HG03575 (cell line): Measurements from ENCODE around the gene RNF152.

Source experiments
- ATAC-seq: cut with Tn5 transposase; IDR thresholded peaks from one replicate; pipeline ENCODE4 v1.9.1; 2021; ENCODE audit not compliant: unreplicated experiment, insufficient number of reproducible peaks, low FRiP score; ENCODE audit errors: extremely low read depth

The RNF152 gene

GRCh38 chr18:61896118-61896517, 3.3 kb upstream of the RNF152 start:
- no peak for ATAC-seq

DNA sequence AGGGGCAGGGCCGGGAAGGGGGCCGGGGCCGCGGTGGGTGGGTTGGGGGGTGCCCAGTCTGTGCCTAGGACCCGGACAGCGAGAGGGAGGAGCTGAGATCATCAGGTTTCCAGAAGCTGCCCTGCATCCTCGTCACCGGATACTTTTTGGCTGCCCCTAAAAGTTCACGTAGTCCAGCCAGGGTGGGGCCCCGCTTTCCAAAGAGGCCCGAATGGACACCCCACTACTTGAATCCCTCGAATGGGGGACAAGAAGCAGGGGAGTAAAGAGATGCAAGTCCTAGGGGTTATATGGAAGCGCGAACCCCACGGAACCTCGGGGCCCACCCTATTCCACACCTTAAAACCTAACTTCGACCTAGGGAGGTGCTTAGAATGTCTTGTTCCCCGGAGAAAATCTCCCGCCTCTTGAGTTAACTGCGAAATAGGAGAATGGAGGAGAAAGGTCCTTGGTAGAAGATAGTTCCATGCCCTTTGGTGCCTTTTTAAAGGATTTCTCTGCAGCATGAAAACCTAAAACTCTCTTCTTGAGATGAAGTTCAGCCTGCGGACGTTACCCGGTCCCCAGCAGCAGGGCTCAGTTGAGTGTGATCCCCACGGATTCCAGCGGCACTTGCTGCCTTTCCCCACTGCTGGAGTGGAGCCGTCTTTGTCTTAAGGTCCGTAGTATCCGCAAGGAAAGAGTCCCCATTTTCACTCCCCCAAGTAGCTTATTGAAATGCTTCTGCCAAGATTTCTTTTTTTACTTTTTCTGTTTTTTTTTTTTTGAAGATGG, 2.1 kb upstream of the RNF152 start:
- no peak for ATAC-seq

- ATAC-seq: no peak
Observed at GRCh38 chr18:61893971-61894750, 1.4 kb upstream of the RNF152 start.

DNA sequence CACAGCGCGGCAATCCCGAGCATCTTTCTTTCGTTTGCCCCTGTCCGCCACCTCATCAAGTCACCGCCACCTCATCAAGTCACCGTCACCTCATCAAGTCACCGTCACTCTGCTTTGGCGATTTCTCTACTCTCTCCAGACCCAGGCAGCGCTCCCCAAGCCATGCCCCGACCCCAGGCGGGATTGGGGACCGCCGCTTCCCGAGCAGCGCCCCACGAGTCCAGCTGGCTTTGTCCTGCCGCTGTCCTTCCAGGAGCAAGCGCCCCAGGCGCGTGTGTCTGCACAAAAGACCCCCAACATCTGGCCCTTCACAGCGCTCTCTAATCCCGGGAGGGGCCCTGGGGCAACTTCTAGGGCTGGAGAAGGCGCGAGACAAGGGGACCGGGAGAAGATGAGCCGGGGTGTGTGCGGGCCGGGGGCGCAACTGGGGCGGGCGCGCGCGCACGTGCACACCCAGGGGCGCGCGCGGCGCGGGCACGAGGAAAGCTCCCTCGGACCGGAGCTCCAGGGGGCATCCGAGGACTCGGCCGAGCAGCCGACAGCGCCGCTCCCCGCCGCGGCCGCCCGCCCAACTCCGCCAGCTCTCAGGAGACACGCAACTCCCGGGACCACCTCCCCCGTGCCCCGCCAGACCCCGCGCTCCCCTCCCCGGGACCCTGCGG, 633 bp upstream of the RNF152 start:
- ATAC-seq: no peak

GRCh38 chr18:61891894-61892293, 913 bp downstream of the RNF152 start:
- ATAC-seq: no peak

DNA sequence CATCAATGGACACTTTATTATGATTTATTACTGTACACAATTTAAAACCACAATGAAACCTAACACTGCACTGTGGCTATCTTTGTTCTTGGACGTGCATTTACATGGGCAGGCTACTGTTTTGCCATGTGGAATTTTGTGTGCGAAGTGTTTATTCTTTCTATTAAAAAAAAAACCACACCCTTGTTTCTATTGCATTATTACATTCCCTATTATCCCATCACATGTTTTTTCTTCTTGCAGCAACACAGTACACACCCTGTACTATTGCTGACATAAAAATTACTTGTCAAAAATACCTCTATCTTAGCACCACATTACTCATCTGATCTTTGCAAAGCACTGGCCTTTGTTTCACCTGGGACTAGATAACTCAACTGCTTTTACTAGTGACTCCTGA, 1.5 kb downstream of the RNF152 start:
- ATAC-seq: no peak

DNA sequence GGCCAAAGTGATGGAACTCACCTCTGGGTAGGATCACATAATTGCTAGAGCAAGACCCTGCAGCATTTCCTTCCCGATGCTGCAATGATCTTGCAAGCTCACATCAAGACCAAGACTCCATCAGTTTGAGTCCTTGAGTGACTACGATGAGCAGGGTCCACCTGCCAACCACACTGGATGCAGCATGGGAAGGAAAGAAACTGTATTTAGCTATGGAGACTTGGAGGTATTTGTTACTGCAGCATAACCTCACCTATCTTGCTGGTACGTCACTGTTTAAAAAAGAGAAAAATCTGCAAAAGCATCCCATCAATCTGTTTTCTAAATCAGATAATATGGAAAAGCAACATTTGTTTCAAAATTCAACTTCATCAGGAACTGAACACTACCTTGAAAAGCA, 2.5 kb downstream of the RNF152 start:
- ATAC-seq: no peak

DNA sequence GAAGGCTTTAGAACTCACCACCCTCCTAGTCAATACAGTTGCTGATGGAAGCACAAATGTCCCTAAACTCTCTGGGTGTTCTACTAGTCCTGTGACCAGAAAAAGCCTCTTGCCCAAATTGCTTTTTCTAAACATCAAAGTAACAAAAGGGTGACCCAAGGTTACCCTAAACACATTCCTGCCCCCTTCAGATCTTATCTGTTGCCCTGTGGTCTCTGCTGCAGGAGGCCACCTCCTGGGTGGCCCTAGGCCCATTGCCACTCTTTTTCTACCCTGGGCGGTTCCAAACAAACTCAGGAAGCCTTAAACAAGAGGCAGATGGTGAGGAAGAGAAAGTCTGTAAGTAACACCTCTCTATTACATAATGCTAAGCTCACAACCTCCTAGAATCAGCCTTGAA, 3.3 kb downstream of the RNF152 start:
- no peak for ATAC-seq

DNA sequence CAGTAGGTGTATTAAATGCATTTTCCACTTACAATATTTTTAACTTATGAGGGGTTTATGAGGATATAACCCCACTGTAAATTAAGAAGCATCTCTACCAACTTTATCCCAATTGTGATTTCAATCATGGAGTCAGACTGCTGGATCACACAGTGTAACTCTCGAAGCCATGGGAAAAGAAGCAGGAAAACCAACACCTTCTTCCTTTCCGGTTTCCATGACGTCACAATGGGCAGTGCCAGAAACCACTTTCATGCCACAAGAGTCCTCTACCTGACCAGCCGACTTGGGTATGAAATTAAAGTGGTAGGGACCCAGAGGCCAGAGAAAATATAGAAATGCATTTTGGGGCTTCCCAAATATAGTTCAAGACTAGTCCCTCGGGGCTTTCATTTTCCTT, 4.2 kb downstream of the RNF152 start:
- ATAC-seq: no peak

DNA sequence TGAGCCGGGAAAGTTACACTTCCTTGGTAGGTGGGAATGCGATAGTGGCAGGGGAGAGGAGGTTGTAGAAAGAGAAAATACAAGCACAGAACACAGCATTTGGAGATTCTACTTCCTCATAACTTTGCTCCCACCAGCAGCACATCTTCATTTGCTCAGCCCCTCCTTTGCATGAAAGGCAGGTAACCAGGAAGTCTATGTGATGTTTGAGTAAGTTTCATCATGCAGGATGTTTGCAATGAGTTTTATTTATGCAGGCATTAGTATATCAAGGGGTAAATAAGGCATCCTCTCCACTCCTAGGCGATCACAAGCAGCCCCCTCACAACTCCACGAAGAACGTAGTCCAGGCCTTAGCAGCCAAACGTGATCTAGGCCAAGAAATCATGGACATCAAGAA, 5.0 kb downstream of the RNF152 start:
- ATAC-seq: no peak

GRCh38 chr18:61883547-61883946, 9.3 kb downstream of the RNF152 start:
- no peak for ATAC-seq

- no peak for ATAC-seq
Observed at GRCh38 chr18:61882296-61883004, 10.4 kb downstream of the RNF152 start.

- no peak for ATAC-seq
Observed at GRCh38 chr18:61876899-61877298, 15.9 kb downstream of the RNF152 start.

DNA sequence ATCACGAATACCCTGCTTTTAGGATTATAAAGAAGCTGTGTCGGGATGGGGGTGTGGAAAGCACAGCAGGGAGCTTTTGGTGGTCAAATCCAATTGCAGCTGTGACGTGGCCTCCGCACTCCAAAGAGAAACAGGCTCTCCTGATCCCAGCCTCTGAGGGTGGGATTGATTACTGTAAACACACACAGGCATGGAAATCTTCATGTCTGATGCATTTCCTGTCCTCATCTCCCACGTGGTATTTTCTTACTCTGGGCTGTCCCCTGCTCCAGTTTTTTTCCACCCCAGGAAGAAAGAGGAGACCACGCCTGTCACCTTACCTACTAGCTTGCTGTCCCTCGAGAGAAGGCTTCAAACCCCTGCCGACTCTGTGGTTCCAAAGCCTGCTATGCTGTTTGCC, 22.7 kb downstream of the RNF152 start:
- no peak for ATAC-seq

GRCh38 chr18:61869636-61870035, 23.2 kb downstream of the RNF152 start:
- no peak for ATAC-seq

GRCh38 chr18:61865466-61866175, 27.2 kb downstream of the RNF152 start:
- ATAC-seq: no peak

- no peak for ATAC-seq
Observed at GRCh38 chr18:61861372-61861771, 31.4 kb downstream of the RNF152 start.

DNA sequence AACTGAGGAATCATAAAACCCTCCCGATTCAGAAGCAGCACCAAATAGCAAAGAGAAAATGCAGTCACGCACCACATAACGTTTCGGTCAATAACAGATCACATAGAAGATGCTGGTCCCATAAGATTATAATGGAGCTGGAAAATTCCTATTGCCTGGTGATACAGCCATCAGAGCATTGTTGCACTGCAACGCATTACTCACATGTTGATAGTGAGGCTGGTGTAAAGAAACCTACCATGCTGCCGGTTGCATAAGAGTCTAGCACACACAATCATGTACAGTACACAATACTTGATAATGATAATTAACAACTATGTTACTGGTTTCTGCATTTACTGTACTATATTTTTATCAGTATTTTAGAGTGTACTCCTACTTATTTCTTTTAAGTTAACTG, 32.5 kb downstream of the RNF152 start:
- ATAC-seq: no peak

- ATAC-seq: no peak
Observed at GRCh38 chr18:61859113-61859512, 33.7 kb downstream of the RNF152 start.
